GM23248 (cell line): ENCODE data around the gene AFM. TPM values are rescaled to one million over a fixed set of nuclear protein-coding genes. Genes with fewer than 3 reads are reported as not detected.

Experiments
- DNase-seq: peaks from one replicate; pipeline ENCODE4 v3.0.0-alpha.2; 2015
- H2AFZ ChIP-seq: fragments of 200-600 bp; sonication (generic); 2 replicates; pipeline ENCODE4 v1.6.1; 2016; ENCODE audit warnings: antibody characterized with exemption
- H3F3A ChIP-seq: fragments of 200-600 bp; sonication (generic); 2 replicates; pipeline ENCODE4 v1.6.1; 2016; ENCODE audit warnings: mild to moderate bottlenecking, antibody characterized with exemption, mixed run types; ENCODE audit not compliant: insufficient read depth
- H3K27ac ChIP-seq: fragments of 200-600 bp; sonication (generic); 2 replicates; pipeline ENCODE4 v1.5.1; 2016; ENCODE audit warnings: mild to moderate bottlenecking
- H3K27me3 ChIP-seq: fragments of 200-600 bp; sonication (generic); replicated peaks from 2 replicates; pipeline ENCODE4 v1.6.1; 2016; ENCODE audit warnings: mild to moderate bottlenecking; ENCODE audit not compliant: insufficient read depth
- H3K36me3 ChIP-seq: fragments of 200-600 bp; sonication (generic); 2 replicates; pipeline ENCODE4 v1.6.1; 2016; ENCODE audit warnings: low read depth, mild to moderate bottlenecking
- H3K4me1 ChIP-seq: fragments of 200-600 bp; sonication (generic); 2 replicates; pipeline ENCODE4 v1.6.1; 2016; ENCODE audit warnings: mild to moderate bottlenecking; ENCODE audit not compliant: insufficient read depth
- H3K4me2 ChIP-seq: fragments of 200-600 bp; sonication (generic); one replicate; pipeline ENCODE4 v1.6.1; 2016; ENCODE audit warnings: mild to moderate bottlenecking; ENCODE audit not compliant: unreplicated experiment
- H3K4me3 ChIP-seq: fragments of 200-600 bp; sonication (generic); 2 replicates; pipeline ENCODE4 v1.5.1; 2016; ENCODE audit warnings: mild to moderate bottlenecking
- H3K79me2 ChIP-seq: fragments of 200-600 bp; sonication (generic); 2 replicates; pipeline ENCODE4 v1.6.1; 2016; ENCODE audit warnings: mild to moderate bottlenecking; ENCODE audit not compliant: insufficient read depth
- H3K9ac ChIP-seq: fragments of 200-600 bp; sonication (generic); 2 replicates; pipeline ENCODE4 v1.6.1; 2016; ENCODE audit warnings: mild to moderate bottlenecking
- H3K9me2 ChIP-seq: fragments of 200-600 bp; sonication (generic); 2 replicates; pipeline ENCODE4 v1.6.1; 2016; ENCODE audit warnings: mixed run types, mild to moderate bottlenecking, moderate library complexity; ENCODE audit not compliant: insufficient read depth
- H3K9me3 ChIP-seq: fragments of 200-600 bp; sonication (generic); one replicate; pipeline ENCODE4 v1.6.1; 2017; ENCODE audit warnings: low read depth
- H4K20me1 ChIP-seq: fragments of 200-600 bp; sonication (generic); 2 replicates; pipeline ENCODE4 v1.6.0; 2016; ENCODE audit not compliant: insufficient read depth
- EZH2 ChIP-seq: fragments of 200-600 bp; sonication (generic); IDR thresholded peaks from 2 replicates; pipeline ENCODE4 v1.6.1; 2018; ENCODE audit warnings: antibody characterized with exemption, mild to moderate bottlenecking; ENCODE audit not compliant: insufficient read depth, poor library complexity, severe bottlenecking
- EZH2phosphoT487 ChIP-seq: fragments of 200-600 bp; sonication (generic); IDR thresholded peaks from 2 replicates; pipeline ENCODE4 v1.6.1; 2018; ENCODE audit warnings: antibody characterized with exemption, moderate library complexity, mild to moderate bottlenecking, low read depth; ENCODE audit not compliant: insufficient read depth
- WGBS, 2 experiments: methylation state at CpG; one replicate each; pipeline ENCODE4 v1.1.6; 2015 to 2017; ENCODE audit warnings: low lambda C conversion rate in 2 of 2, low coverage in 1 of 2; ENCODE audit errors: missing lambda C conversion rate in 2 of 2; 5-methylcytosine and 5-hydroxymethylcytosine counted together
- in situ Hi-C: fragments of 300-500 bp; cut with MboI; formaldehyde crosslinking; loops from 2 replicates; pipeline ENCODE4 v1.15.0; 2020
- polyA plus RNA-seq: library from polyadenylated mRNA; unstranded; fragments of >200 nt; fragmentation: Nextera tagmentation; extraction: Ambion mirVana; gene quantifications from 2 replicates; pipeline ENCODE4 v1.2.1, GENCODE V29; 2016
- total RNA-seq: library from RNA; depleted of rRNA; stranded (reverse); fragments of >200 nt; shearing (Covaris generic); gene quantifications from 2 replicates; pipeline ENCODE4 v1.2.3, GENCODE V29; 2014

The AFM gene
- total and polyA plus RNA-seq, 2 experiments from 2014 or later = not detected

- no peak for TF ChIP-seq EZH2
- TF ChIP-seq EZH2phosphoT487 = no peak
- no peak overlapping the region for H3K4me3 ChIP-seq
- no peaks in the 10 kb centered on the region for H4K20me1 ChIP-seq
- H2AFZ ChIP-seq = no peak overlapping the region
- no peak overlapping the region for H3K4me2 ChIP-seq
- H3K27ac ChIP-seq = no peak overlapping the region
- H3F3A ChIP-seq = no peaks in the 10 kb centered on the region
- no peaks in the 10 kb centered on the region for H3K27me3 ChIP-seq
- 15 to 31% methylated on average over 1 of the region's 1 CpG for WGBS, 2 experiments
- no peaks in the 10 kb centered on the region for H3K4me1 ChIP-seq
- in situ Hi-C loops = no loop called here
- no peaks in the 10 kb centered on the region for H3K79me2 ChIP-seq
- H3K9ac ChIP-seq = no peak overlapping the region
- no peak for DNase-seq
- no peaks in the 10 kb centered on the region for H3K9me3 ChIP-seq
- no peaks in the 10 kb centered on the region for H3K36me3 ChIP-seq
- no peaks in the 10 kb centered on the region for H3K9me2 ChIP-seq
Observed at GRCh38 chr4:73438048-73438447, 43.5 kb upstream of the AFM start.

DNA sequence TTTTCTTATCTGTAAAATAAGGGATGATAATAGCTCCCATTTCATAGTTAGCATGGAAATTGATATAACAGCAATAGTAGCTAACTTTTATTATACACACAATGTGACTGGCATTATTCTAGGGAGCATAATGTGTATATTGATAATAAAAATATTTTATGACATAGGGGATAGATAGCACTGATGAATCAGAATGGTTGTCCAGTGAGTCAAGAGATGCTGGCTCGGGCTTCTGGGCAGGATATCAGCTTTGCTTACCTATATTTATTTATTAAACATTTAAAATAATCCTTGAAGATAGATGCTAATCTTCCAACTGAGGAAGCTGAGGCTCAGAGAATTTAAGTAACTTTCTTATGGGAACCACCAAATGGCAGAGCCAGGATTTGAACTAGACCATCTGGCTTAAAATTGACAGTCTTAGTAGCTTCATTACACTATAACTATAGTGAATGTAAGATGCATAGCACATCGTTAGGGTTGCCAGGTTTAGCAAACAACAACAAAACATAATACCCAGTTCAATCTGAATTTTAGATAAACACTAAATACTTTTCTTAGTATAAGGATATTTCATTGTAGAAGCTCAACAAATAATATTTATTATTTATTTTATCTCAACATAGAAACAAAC is 42.8 kb upstream of the AFM start:
- DNase-seq = no peak
- Histone ChIP-seq H3K4me1 (no peaks in the 10 kb centered on the region), H2AFZ (no peak overlapping the region), H3K79me2 (no peaks in the 10 kb centered on the region), H3K9ac (no peak overlapping the region), H3K4me2 (no peak overlapping the region), H4K20me1 (no peaks in the 10 kb centered on the region), H3K27ac (no peak overlapping the region), H3K4me3 (no peak overlapping the region), H3K27me3 (0 out of 2 replicates have a peak, but pooled peaks cover under 1% of the 10 kb centered on the region), H3K36me3 (no peaks in the 10 kb centered on the region), H3K9me2 (no peaks in the 10 kb centered on the region), H3F3A (no peaks in the 10 kb centered on the region), H3K9me3 (no peaks in the 10 kb centered on the region)
- no peak for TF ChIP-seq EZH2
- no peak for TF ChIP-seq EZH2phosphoT487
- in situ Hi-C loops = no loop called here
- WGBS, 2 experiments = 31 to 35% methylated on average over 2 of the region's 2 CpGs

DNA sequence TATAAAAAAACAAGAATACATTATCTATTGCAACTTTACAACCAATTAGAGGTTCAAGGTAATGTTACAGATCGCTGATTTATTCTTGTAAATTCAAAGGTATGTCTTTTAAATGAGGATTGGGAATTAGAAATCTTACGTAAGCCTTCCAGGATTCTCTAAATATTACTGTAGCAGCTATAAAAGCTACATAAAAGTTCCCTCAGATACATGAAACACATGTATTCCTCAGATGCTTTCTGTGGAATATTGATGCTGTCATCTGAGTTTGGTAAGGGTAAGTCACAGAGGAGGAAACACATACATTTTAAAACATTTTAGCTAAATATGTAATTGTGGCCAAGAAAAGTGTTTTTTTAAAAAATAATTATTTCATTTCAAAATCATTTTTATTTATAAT is 42.1 kb upstream of the AFM start:
- H3K27me3 ChIP-seq = 0 out of 2 replicates have a peak, but pooled peaks cover 3% of the 10 kb centered on the region
- H4K20me1 ChIP-seq = no peaks in the 10 kb centered on the region
- in situ Hi-C loops = no loop called here
- WGBS, 2 experiments = 53 to 57% methylated on average over 2 of the region's 2 CpGs
- no peaks in the 10 kb centered on the region for H3K9me2 ChIP-seq
- H3K9ac ChIP-seq = no peak overlapping the region
- DNase-seq = no peak
- no peaks in the 10 kb centered on the region for H3K36me3 ChIP-seq
- H3K4me3 ChIP-seq = no peak overlapping the region
- H3K4me1 ChIP-seq = no peaks in the 10 kb centered on the region
- no peaks in the 10 kb centered on the region for H3K9me3 ChIP-seq
- TF ChIP-seq EZH2 = no peak
- no peak for TF ChIP-seq EZH2phosphoT487
- no peak overlapping the region for H3K27ac ChIP-seq
- no peak overlapping the region for H3K4me2 ChIP-seq
- no peak overlapping the region for H2AFZ ChIP-seq
- H3F3A ChIP-seq = no peaks in the 10 kb centered on the region
- no peaks in the 10 kb centered on the region for H3K79me2 ChIP-seq

GRCh38 chr4:73439991-73440390 is 41.6 kb upstream of the AFM start:
- Histone ChIP-seq H3K4me3 (no peak overlapping the region), H3K4me1 (no peaks in the 10 kb centered on the region), H3K9me3 (no peaks in the 10 kb centered on the region), H2AFZ (no peak overlapping the region), H3K36me3 (no peaks in the 10 kb centered on the region), H3K9ac (no peak overlapping the region), H3K9me2 (no peaks in the 10 kb centered on the region), H3K79me2 (no peaks in the 10 kb centered on the region), H3K27ac (no peak overlapping the region), H3K27me3 (0 out of 2 replicates have a peak, but pooled peaks cover 3% of the 10 kb centered on the region), H4K20me1 (no peaks in the 10 kb centered on the region), H3F3A (no peaks in the 10 kb centered on the region), H3K4me2 (no peak overlapping the region)
- in situ Hi-C loops = no loop called here
- TF ChIP-seq EZH2phosphoT487 = no peak
- TF ChIP-seq EZH2 = no peak
- no peak for DNase-seq
- WGBS, 2 experiments = 60 to 61% methylated on average over 3 of the region's 3 CpGs
